GM19099 (cell line): Measurements from ENCODE around the gene BLNK.

Experiments
- POLR2A ChIP-seq: IDR thresholded peaks from 3 replicates; pipeline ENCODE4 v1.6.1; 2011; ENCODE audit warnings: low read depth; ENCODE audit not compliant: insufficient read length; ENCODE audit errors: extremely low read depth

BLNK gene

GRCh38 chr10:96275685-96276418 is 4.5 kb upstream of the BLNK start:
- no peak for TF ChIP-seq POLR2A

- no peak for TF ChIP-seq POLR2A
Observed at GRCh38 chr10:96272316-96273280, 1.2 kb upstream of the BLNK start.

GRCh38 chr10:96270571-96270970 is 798 bp downstream of the BLNK start:
- TF ChIP-seq POLR2A = no peak

- no peak for TF ChIP-seq POLR2A
Observed at GRCh38 chr10:96269438-96270300, 1.7 kb downstream of the BLNK start.

- peak; percentile 26 for TF ChIP-seq POLR2A
Observed at GRCh38 chr10:96268341-96268909, 2.9 kb downstream of the BLNK start.

- no peak for TF ChIP-seq POLR2A
Observed at GRCh38 chr10:96267234-96267705, 4.1 kb downstream of the BLNK start.

GRCh38 chr10:96266118-96266770 is 5.1 kb downstream of the BLNK start:
- TF ChIP-seq POLR2A = no peak

- TF ChIP-seq POLR2A = no peak
Observed at GRCh38 chr10:96264938-96265337, 6.4 kb downstream of the BLNK start.

- TF ChIP-seq POLR2A = no peak
Observed at GRCh38 chr10:96263669-96264068, 7.7 kb downstream of the BLNK start.

GRCh38 chr10:96263176-96263575 is 8.2 kb downstream of the BLNK start:
- no peak for TF ChIP-seq POLR2A

- TF ChIP-seq POLR2A = no peak
Observed at GRCh38 chr10:96261930-96262329, 9.4 kb downstream of the BLNK start.

GRCh38 chr10:96261132-96261531 is 10.2 kb downstream of the BLNK start:
- TF ChIP-seq POLR2A = no peak

- no peak for TF ChIP-seq POLR2A
Observed at GRCh38 chr10:96260014-96260413, 11.4 kb downstream of the BLNK start.

GRCh38 chr10:96259150-96259549 is 12.2 kb downstream of the BLNK start:
- TF ChIP-seq POLR2A = no peak
